ENCODE results near the gene OR2AK2.
A peak's percentile ranks its signal among the peaks of the same experiment; 100 is the strongest.
"Not testable (repeated sequence)": the region's sequence is repeated elsewhere in the genome, so short reads cannot be mapped to it uniquely, and the experiment has no call there.

The OR2AK2 gene

DNA sequence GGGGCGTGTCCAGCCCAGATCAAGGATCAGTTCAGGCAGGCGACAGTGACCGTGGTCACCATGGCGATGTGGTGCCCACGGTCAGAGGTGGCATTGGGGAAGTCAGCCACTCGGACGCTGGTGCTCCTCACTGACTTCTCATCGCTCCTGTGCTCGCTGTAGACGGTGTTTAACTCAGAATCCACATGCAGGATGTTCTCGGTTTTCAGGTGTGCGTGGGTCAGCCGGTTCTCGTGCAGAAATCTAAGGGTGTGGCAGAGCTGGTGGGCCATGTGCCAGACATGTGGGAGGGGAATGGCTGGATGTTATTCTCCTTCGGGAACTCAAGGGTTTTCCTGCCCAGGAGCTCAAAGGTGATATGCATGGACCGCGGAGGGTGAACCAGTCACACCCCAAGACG is 28.6 kb upstream of the OR2AK2 start:
- DNase-seq (ENCODE audit: low read depth), result no peak
- TF ChIP-seq, protein P1, sequence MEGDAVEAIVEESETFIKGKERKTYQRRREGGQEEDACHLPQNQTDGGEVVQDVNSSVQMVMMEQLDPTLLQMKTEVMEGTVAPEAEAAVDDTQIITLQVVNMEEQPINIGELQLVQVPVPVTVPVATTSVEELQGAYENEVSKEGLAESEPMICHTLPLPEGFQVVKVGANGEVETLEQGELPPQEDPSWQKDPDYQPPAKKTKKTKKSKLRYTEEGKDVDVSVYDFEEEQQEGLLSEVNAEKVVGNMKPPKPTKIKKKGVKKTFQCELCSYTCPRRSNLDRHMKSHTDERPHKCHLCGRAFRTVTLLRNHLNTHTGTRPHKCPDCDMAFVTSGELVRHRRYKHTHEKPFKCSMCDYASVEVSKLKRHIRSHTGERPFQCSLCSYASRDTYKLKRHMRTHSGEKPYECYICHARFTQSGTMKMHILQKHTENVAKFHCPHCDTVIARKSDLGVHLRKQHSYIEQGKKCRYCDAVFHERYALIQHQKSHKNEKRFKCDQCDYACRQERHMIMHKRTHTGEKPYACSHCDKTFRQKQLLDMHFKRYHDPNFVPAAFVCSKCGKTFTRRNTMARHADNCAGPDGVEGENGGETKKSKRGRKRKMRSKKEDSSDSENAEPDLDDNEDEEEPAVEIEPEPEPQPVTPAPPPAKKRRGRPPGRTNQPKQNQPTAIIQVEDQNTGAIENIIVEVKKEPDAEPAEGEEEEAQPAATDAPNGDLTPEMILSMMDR (IDR thresholded peaks at IDR 0.05; ENCODE audit: control insufficient read depth, insufficient read depth, low read depth, low read length, missing control alignments), result no peak
- H3K4me3 ChIP-seq (ENCODE audit: control insufficient read depth, low read depth, low read length), result no peak overlapping the region

- not testable (repeated sequence) for DNase-seq (ENCODE audit: low read depth); H3K4me3 ChIP-seq (ENCODE audit: control insufficient read depth, low read depth, low read length)
- TF ChIP-seq, protein P1 (IDR thresholded peaks at IDR 0.05; ENCODE audit: control insufficient read depth, insufficient read depth, low read depth, low read length, missing control alignments), result peak; percentile 23
Measured at GRCh38 chr1:247936965-247937734, 27.9 kb upstream of the OR2AK2 start.

GRCh38 chr1:247942624-247943023 is 22.4 kb upstream of the OR2AK2 start:
- H3K4me3 ChIP-seq (ENCODE audit: control insufficient read depth, low read depth, low read length), result no peak overlapping the region
- TF ChIP-seq, protein P1 (IDR thresholded peaks at IDR 0.05; ENCODE audit: control insufficient read depth, insufficient read depth, low read depth, low read length, missing control alignments), result no peak
- DNase-seq (ENCODE audit: low read depth), result no peak

DNA sequence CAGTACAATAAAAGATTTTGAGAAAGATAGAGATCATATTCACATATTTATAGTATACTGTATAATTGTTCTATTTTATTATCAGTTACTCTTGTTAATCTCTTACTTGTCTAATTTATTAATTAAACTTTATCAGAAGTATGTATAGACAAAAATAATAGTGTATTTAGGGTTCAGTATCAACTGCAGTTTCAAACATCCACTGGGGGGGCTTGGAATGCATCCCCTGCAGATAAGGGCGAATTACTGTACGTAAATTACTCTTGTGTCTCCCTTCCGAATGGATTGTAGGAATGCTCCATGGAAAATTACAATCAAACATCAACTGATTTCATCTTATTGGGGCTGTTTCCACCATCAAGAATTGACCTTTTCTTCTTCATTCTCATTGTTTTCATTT is 16.5 kb upstream of the OR2AK2 start, which contains the start of gene OR2L8:
OR2L8 (plus strand) TSS at position 301 of the 400 bp plus-strand sequence; CDS start at position 301, 0 bp downstream.
- TF ChIP-seq, protein P1 (IDR thresholded peaks at IDR 0.05; ENCODE audit: control insufficient read depth, insufficient read depth, low read depth, low read length, missing control alignments), result no peak
- H3K4me3 ChIP-seq (ENCODE audit: control insufficient read depth, low read depth, low read length), result no peak within 1 kb of the TSS
- no peak for DNase-seq (ENCODE audit: low read depth)

DNA sequence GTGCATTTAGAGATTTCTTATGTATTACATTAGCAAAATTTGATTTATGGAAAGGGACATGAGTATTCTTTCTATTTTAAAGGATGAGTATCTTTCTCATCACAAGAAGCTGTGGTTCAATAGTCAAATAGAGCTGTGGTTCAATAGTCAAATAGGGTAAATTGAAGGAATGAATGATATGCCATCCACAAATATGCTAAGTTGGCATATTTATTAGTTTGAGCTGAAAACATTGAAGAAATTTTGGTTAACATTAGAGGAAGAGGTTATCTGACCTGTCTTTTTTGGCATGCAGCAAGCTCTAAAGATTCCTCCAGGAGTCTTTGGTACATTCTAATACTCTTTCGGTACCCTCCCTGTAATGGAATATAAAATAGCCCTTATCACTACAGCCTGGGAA is 11.6 kb upstream of the OR2AK2 start:
- TF ChIP-seq, protein P1 (IDR thresholded peaks at IDR 0.05; ENCODE audit: control insufficient read depth, insufficient read depth, low read depth, low read length, missing control alignments), result no peak
- H3K4me3 ChIP-seq (ENCODE audit: control insufficient read depth, low read depth, low read length), result no peak overlapping the region
- no peak for DNase-seq (ENCODE audit: low read depth)

- no peak for DNase-seq (ENCODE audit: low read depth)
- no peak overlapping the region for H3K4me3 ChIP-seq (ENCODE audit: control insufficient read depth, low read depth, low read length)
- TF ChIP-seq, protein P1 (IDR thresholded peaks at IDR 0.05; ENCODE audit: control insufficient read depth, insufficient read depth, low read depth, low read length, missing control alignments), result no peak
Measured at GRCh38 chr1:247961791-247962190, 3.2 kb upstream of the OR2AK2 start.

Measured in AG09309 (cell line).